Lung (tissue), 12 donors: Measurements from ENCODE around the gene GBP4. TPM values are rescaled to one million over a fixed set of nuclear protein-coding genes. Genes with fewer than 3 reads are reported as not detected.

ENCODE experiments used
- ATAC-seq: fragments of 200-7000 bp; cut with Tn5 transposase; one replicate; pipeline ENCODE4 v1.9.1; 2020; ENCODE audit warnings: moderate number of reproducible peaks; ENCODE audit not compliant: insufficient read depth, low FRiP score
- DNase-seq, 3 donors: peaks; one replicate each; pipeline ENCODE4 v3.0.0-alpha.2; 2013 to 2017
- H3K27ac ChIP-seq, 2 donors: one replicate each; pipeline ENCODE4 v1.5.1; 2013; ENCODE audit warnings: mild to moderate bottlenecking in 2 of 2, moderate library complexity in 2 of 2, control low read depth in 1 of 2, inconsistent platforms in 1 of 2, low read depth in 1 of 2, low read length in 1 of 2
- H3K27me3 ChIP-seq, 3 donors: one replicate each; pipeline ENCODE4 v1.5.1; 2013; ENCODE audit warnings: low read length in 2 of 3; ENCODE audit not compliant: control insufficient read depth in 3 of 3, insufficient read depth in 3 of 3
- H3K36me3 ChIP-seq, 4 donors: one replicate each; pipeline ENCODE4 v1.5.1; 2013; ENCODE audit warnings: low read length in 4 of 4, mild to moderate bottlenecking in 1 of 4, moderate library complexity in 1 of 4; ENCODE audit not compliant: control insufficient read depth in 4 of 4, insufficient read depth in 4 of 4
- H3K4me1 ChIP-seq, 5 donors: one replicate each; pipeline ENCODE4 v1.5.1; 2013; ENCODE audit warnings: low read length in 5 of 5, mild to moderate bottlenecking in 2 of 5, moderate library complexity in 1 of 5; ENCODE audit not compliant: control insufficient read depth in 5 of 5, insufficient read depth in 5 of 5
- H3K4me3 ChIP-seq: one replicate; pipeline ENCODE4 v1.5.1; 2013; ENCODE audit warnings: mild to moderate bottlenecking, control low read depth, moderate library complexity
- H3K9ac ChIP-seq, 2 donors: one replicate each; pipeline ENCODE4 v1.5.1; 2013; ENCODE audit warnings: low read length in 2 of 2, control low read depth in 1 of 2; ENCODE audit not compliant: insufficient read depth in 1 of 2
- H3K9me3 ChIP-seq, 4 donors: one replicate each; pipeline ENCODE4 v1.5.1; 2013; ENCODE audit warnings: low read length in 3 of 4, mild to moderate bottlenecking in 1 of 4, moderate library complexity in 1 of 4; ENCODE audit not compliant: control insufficient read depth in 4 of 4, insufficient read depth in 3 of 4
- WGBS, 2 donors: extraction: QIAGEN DNeasy Blood & Tissue Kit; methylation state at CpG; one replicate each; pipeline ENCODE4 v1.1.7; 2013; 5-methylcytosine and 5-hydroxymethylcytosine counted together
- polyA plus RNA-seq, 2 donors: library from polyadenylated mRNA; stranded (reverse); fragments of 200-250 nt; gene quantifications; one replicate each; pipeline ENCODE4 v1.2.1, GENCODE V29; 2013
- total RNA-seq, 2 donors: library from RNA; depleted of rRNA in 1 of 2; stranded (reverse); fragments of >200 nt in 1 of 2; gene quantifications; one replicate each; pipeline ENCODE4 v1.2.1, GENCODE V29; 2014 to 2021
- TF ChIP-seq, protein P1 (sequence below): IDR thresholded peaks from 2 replicates; pipeline ENCODE4 v1.5.1; 2012; ENCODE audit warnings: mild to moderate bottlenecking; ENCODE audit errors: control extremely low read depth, extremely low read depth
- donor health status: control.
- donor health status: control.
- donor health status: Bipolar disorder and iron deficiency.
- donor health status: healthy.
- donor health status: DM: yes; HTN: yes; CAD: no.

The GBP4 gene
- total and polyA plus RNA-seq, 4 donors = 13.5 to 24.1 (median 17.5) TPM

DNA sequence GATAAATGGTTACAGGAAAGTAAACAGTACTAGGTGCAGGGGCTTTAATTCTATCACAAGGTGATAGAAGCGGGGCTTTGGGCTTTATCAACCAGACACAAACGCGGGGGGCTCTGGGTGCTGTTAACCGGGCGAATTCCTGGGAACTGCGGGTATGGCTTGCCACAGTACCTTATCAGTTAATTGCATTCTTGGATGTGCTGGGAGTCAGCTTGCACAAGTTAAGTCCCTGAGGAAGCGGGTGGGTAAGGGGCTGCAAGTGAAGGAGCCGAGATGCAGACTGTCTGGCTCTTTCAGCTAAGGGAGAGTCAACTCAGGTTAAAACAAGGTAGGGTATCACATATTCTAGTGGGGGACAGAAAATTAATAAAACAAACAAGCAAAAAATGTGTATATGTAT, 661 bp downstream of the GBP4 start:
- peak overlapping the region; percentile 83 to 87 for H3K27ac ChIP-seq
- DNase-seq (no peak), ATAC-seq (no peak)
- no peaks in the 10 kb centered on the region for H3K9me3 ChIP-seq
- H3K4me3 ChIP-seq = peak overlapping the region; percentile 64
- H3K27me3 ChIP-seq = peaks cover 0 to 12% (median 0%) of the 10 kb centered on the region in 3 donors
- H3K9ac ChIP-seq = peak overlapping the region in 1 of 2 donors; percentile 5
- H3K36me3 ChIP-seq = peaks cover 0 to 5% (median under 1%) of the 10 kb centered on the region in 4 donors
- 1 to 3% methylated on average over 8 of the region's 8 CpGs for WGBS, 2 donors
- H3K4me1 ChIP-seq = peaks cover 3 to 21% (median 5%) of the 10 kb centered on the region in 5 donors
- TF ChIP-seq, protein P1, sequence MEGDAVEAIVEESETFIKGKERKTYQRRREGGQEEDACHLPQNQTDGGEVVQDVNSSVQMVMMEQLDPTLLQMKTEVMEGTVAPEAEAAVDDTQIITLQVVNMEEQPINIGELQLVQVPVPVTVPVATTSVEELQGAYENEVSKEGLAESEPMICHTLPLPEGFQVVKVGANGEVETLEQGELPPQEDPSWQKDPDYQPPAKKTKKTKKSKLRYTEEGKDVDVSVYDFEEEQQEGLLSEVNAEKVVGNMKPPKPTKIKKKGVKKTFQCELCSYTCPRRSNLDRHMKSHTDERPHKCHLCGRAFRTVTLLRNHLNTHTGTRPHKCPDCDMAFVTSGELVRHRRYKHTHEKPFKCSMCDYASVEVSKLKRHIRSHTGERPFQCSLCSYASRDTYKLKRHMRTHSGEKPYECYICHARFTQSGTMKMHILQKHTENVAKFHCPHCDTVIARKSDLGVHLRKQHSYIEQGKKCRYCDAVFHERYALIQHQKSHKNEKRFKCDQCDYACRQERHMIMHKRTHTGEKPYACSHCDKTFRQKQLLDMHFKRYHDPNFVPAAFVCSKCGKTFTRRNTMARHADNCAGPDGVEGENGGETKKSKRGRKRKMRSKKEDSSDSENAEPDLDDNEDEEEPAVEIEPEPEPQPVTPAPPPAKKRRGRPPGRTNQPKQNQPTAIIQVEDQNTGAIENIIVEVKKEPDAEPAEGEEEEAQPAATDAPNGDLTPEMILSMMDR = no peak

DNA sequence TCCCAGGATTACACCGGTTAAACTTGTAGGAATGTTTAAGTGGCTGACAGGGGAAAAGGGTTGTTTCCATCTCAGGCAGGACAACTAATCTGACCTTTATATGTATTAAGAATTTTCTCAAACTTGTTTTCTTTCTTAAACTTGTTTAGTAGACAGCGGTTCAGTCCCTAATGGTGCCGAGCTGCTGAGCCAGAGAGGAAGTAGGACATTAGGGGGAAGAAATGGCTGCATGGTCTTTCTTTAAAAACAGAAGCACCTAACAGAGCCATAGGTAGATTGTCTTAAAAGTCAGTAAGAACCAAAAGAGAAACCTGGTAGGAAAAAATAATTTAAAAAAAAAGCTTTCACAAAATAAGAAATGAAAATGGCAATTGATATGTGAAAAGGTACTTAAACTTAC, 3.3 kb downstream of the GBP4 start:
- 41 to 57% methylated on average over 3 of the region's 3 CpGs for WGBS, 2 donors
- Histone ChIP-seq H3K9me3 (no peaks in the 10 kb centered on the region), H3K4me1 (peaks cover 0 to 10% (median 1%) of the 10 kb centered on the region in 5 donors), H3K36me3 (peaks cover 0 to 9% (median 3%) of the 10 kb centered on the region in 4 donors), H3K27me3 (peaks cover 0 to 12% (median 0%) of the 10 kb centered on the region in 3 donors), H3K9ac (no peak overlapping the region), H3K27ac (peak overlapping the region in 1 of 2 donors; percentile 2), H3K4me3 (no peak overlapping the region)
- no peak for DNase-seq
- no peak for ATAC-seq
- TF ChIP-seq, protein P1 = no peak

DNA sequence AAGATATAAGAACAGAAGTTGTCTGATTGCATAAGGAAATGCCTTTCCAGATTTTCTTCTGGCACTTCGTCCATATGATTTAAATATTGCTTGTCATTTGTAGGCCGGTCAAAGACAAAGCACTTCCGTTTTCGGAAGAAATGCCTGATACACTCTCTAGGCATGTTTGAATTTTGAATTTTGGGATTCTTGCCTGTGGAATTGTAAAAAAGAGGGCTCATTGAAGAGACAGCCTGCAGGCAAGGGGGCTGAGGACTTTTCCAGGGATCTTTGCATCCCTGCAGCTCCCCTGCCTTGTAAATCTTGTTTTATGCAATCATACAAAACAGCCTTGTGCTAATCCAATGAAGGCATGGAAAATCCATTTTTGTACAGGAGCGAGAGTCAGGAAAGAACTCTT, 7.4 kb downstream of the GBP4 start:
- TF ChIP-seq, protein P1 = no peak
- DNase-seq = no peak
- H3K4me3 ChIP-seq = no peak overlapping the region
- no peaks in the 10 kb centered on the region for H3K27me3 ChIP-seq
- H3K36me3 ChIP-seq = peaks cover 0 to 15% (median 6%) of the 10 kb centered on the region in 4 donors
- H3K9ac ChIP-seq = no peak overlapping the region
- peaks cover 0 to 3% (median 0%) of the 10 kb centered on the region in 5 donors for H3K4me1 ChIP-seq
- 69 to 80% methylated on average over 5 of the region's 5 CpGs for WGBS, 2 donors
- no peak overlapping the region for H3K27ac ChIP-seq
- H3K9me3 ChIP-seq = no peaks in the 10 kb centered on the region
- no peak for ATAC-seq

DNA sequence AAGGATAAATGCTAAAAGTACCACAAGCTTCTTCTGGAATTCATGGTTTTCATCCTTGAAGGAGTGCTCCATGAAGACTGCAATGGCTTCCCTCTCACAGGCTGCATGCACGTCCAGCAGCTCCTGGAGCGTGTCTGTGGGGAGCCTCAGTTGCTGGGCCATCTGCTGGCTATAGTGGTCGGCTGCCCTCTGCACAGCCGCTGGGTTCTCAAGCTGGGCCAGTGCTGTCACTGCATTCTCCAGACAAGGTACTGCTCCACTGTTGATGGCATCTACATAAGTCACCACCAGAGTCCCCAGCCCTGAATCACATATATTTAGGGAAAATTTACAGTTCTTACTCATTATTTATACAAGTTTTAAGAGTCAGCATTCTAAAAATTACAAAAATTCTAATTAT, 8.7 kb downstream of the GBP4 start:
- Histone ChIP-seq H3K36me3 (peaks cover 0 to 21% (median 8%) of the 10 kb centered on the region in 4 donors), H3K27ac (no peak overlapping the region), H3K27me3 (no peaks in the 10 kb centered on the region), H3K9me3 (no peaks in the 10 kb centered on the region), H3K4me3 (no peak overlapping the region), H3K4me1 (peaks cover 0 to 3% (median 0%) of the 10 kb centered on the region in 5 donors), H3K9ac (no peak overlapping the region)
- TF ChIP-seq, protein P1 = no peak
- DNase-seq (no peak), ATAC-seq (no peak)
- 89 to 91% methylated on average over 4 of the region's 4 CpGs for WGBS, 2 donors
